ENCODE data around the gene HDGFL3.

Gene HDGFL3

GRCh38 chr15:83210619-83211018 lies 3.0 kb upstream of the HDGFL3 start:
- H3K36me3 ChIP-seq (ENCODE audit: control insufficient read depth in 2 of 2, insufficient read depth in 2 of 2, low read length in 2 of 2), result no peaks in the 10 kb centered on the region
- no peak overlapping the region for H3K9ac ChIP-seq (ENCODE audit: low read depth in 1 of 2, low read length in 2 of 2)

GRCh38 chr15:83209333-83209732 lies 1.7 kb upstream of the HDGFL3 start:
- H3K27ac ChIP-seq (ENCODE audit: low read depth in 2 of 2, low read length in 2 of 2), result no peak overlapping the region
- H3K4me3 ChIP-seq (ENCODE audit: low read length in 2 of 2), result no peak overlapping the region
- no peak overlapping the region for H3K9ac ChIP-seq (ENCODE audit: low read depth in 1 of 2, low read length in 2 of 2)
- no peaks in the 10 kb centered on the region for H3K9me3 ChIP-seq (ENCODE audit: control insufficient read depth in 2 of 2, low read length in 2 of 2)
- peaks cover 0 to 3% of the 10 kb centered on the region in 2 donors for H3K27me3 ChIP-seq (ENCODE audit: control insufficient read depth in 2 of 2, insufficient read depth in 2 of 2, low read length in 2 of 2)
- H3K4me1 ChIP-seq (ENCODE audit: control insufficient read depth in 2 of 2, insufficient read depth in 2 of 2, low read length in 2 of 2), result peaks cover 4 to 5% of the 10 kb centered on the region in 2 donors
- no peaks in the 10 kb centered on the region for H3K36me3 ChIP-seq (ENCODE audit: control insufficient read depth in 2 of 2, insufficient read depth in 2 of 2, low read length in 2 of 2)

More at GRCh38 chr15:83210619-83211018, 3.0 kb upstream of the HDGFL3 start:
- H3K9me3 ChIP-seq (ENCODE audit: control insufficient read depth in 2 of 2, low read length in 2 of 2), result no peaks in the 10 kb centered on the region
- peaks cover 0 to 3% of the 10 kb centered on the region in 2 donors for H3K27me3 ChIP-seq (ENCODE audit: control insufficient read depth in 2 of 2, insufficient read depth in 2 of 2, low read length in 2 of 2)
- no peak overlapping the region for H3K27ac ChIP-seq (ENCODE audit: low read depth in 2 of 2, low read length in 2 of 2)
- peaks cover 4% of the 10 kb centered on the region in 2 donors for H3K4me1 ChIP-seq (ENCODE audit: control insufficient read depth in 2 of 2, insufficient read depth in 2 of 2, low read length in 2 of 2)
- no peak overlapping the region for H3K4me3 ChIP-seq (ENCODE audit: low read length in 2 of 2)

GRCh38 chr15:83208367-83208661 lies 691 bp upstream of the HDGFL3 start:
- Histone ChIP-seq H3K4me3 (ENCODE audit: low read length in 2 of 2) (peak overlapping the region; percentile 27 to 56), H3K36me3 (ENCODE audit: control insufficient read depth in 2 of 2, insufficient read depth in 2 of 2, low read length in 2 of 2) (no peaks in the 10 kb centered on the region), H3K9ac (ENCODE audit: low read depth in 1 of 2, low read length in 2 of 2) (peak overlapping the region in 1 of 2 donors; percentile 5), H3K4me1 (ENCODE audit: control insufficient read depth in 2 of 2, insufficient read depth in 2 of 2, low read length in 2 of 2) (peaks cover 4 to 5% of the 10 kb centered on the region in 2 donors), H3K27me3 (ENCODE audit: control insufficient read depth in 2 of 2, insufficient read depth in 2 of 2, low read length in 2 of 2) (peaks cover 0 to 3% of the 10 kb centered on the region in 2 donors), H3K27ac (ENCODE audit: low read depth in 2 of 2, low read length in 2 of 2) (no peak overlapping the region), H3K9me3 (ENCODE audit: control insufficient read depth in 2 of 2, low read length in 2 of 2) (no peaks in the 10 kb centered on the region)

GRCh38 chr15:83207009-83207659 lies 489 bp downstream of the HDGFL3 start:
- H3K4me1 ChIP-seq (ENCODE audit: control insufficient read depth in 2 of 2, insufficient read depth in 2 of 2, low read length in 2 of 2), result peaks cover 4 to 5% of the 10 kb centered on the region in 2 donors
- peaks cover 0 to 3% of the 10 kb centered on the region in 2 donors for H3K27me3 ChIP-seq (ENCODE audit: control insufficient read depth in 2 of 2, insufficient read depth in 2 of 2, low read length in 2 of 2)
- no peaks in the 10 kb centered on the region for H3K36me3 ChIP-seq (ENCODE audit: control insufficient read depth in 2 of 2, insufficient read depth in 2 of 2, low read length in 2 of 2)
- H3K9me3 ChIP-seq (ENCODE audit: control insufficient read depth in 2 of 2, low read length in 2 of 2), result no peaks in the 10 kb centered on the region
- peak overlapping the region; percentile 56 to 73 for H3K27ac ChIP-seq (ENCODE audit: low read depth in 2 of 2, low read length in 2 of 2)
- peak overlapping the region; percentile 68 to 75 for H3K4me3 ChIP-seq (ENCODE audit: low read length in 2 of 2)
- H3K9ac ChIP-seq (ENCODE audit: low read depth in 1 of 2, low read length in 2 of 2), result peak overlapping the region; percentile 29 to 69

GRCh38 chr15:83206526-83207008 lies 1.1 kb downstream of the HDGFL3 start:
- no peaks in the 10 kb centered on the region for H3K9me3 ChIP-seq (ENCODE audit: control insufficient read depth in 2 of 2, low read length in 2 of 2)
- H3K36me3 ChIP-seq (ENCODE audit: control insufficient read depth in 2 of 2, insufficient read depth in 2 of 2, low read length in 2 of 2), result no peaks in the 10 kb centered on the region

GRCh38 chr15:83205725-83206324 lies 1.8 kb downstream of the HDGFL3 start:
- Histone ChIP-seq H3K9ac (ENCODE audit: low read depth in 1 of 2, low read length in 2 of 2) (no peak overlapping the region), H3K36me3 (ENCODE audit: control insufficient read depth in 2 of 2, insufficient read depth in 2 of 2, low read length in 2 of 2) (no peaks in the 10 kb centered on the region), H3K9me3 (ENCODE audit: control insufficient read depth in 2 of 2, low read length in 2 of 2) (no peaks in the 10 kb centered on the region), H3K4me1 (ENCODE audit: control insufficient read depth in 2 of 2, insufficient read depth in 2 of 2, low read length in 2 of 2) (peaks cover 4 to 5% of the 10 kb centered on the region in 2 donors), H3K4me3 (ENCODE audit: low read length in 2 of 2) (peak overlapping the region; percentile 27 to 75), H3K27ac (ENCODE audit: low read depth in 2 of 2, low read length in 2 of 2) (no peak overlapping the region), H3K27me3 (ENCODE audit: control insufficient read depth in 2 of 2, insufficient read depth in 2 of 2, low read length in 2 of 2) (peaks cover 0 to 3% of the 10 kb centered on the region in 2 donors)

More at GRCh38 chr15:83206526-83207008, 1.1 kb downstream of the HDGFL3 start:
- Histone ChIP-seq H3K9ac (ENCODE audit: low read depth in 1 of 2, low read length in 2 of 2) (peak overlapping the region; percentile 29 to 69), H3K27me3 (ENCODE audit: control insufficient read depth in 2 of 2, insufficient read depth in 2 of 2, low read length in 2 of 2) (peaks cover 0 to 3% of the 10 kb centered on the region in 2 donors), H3K4me1 (ENCODE audit: control insufficient read depth in 2 of 2, insufficient read depth in 2 of 2, low read length in 2 of 2) (peaks cover 4 to 5% of the 10 kb centered on the region in 2 donors), H3K4me3 (ENCODE audit: low read length in 2 of 2) (peak overlapping the region; percentile 68 to 75), H3K27ac (ENCODE audit: low read depth in 2 of 2, low read length in 2 of 2) (peak overlapping the region; percentile 56 to 73)

GRCh38 chr15:83204697-83205096 lies 2.9 kb downstream of the HDGFL3 start:
- no peak overlapping the region for H3K27ac ChIP-seq (ENCODE audit: low read depth in 2 of 2, low read length in 2 of 2)
- no peak overlapping the region for H3K4me3 ChIP-seq (ENCODE audit: low read length in 2 of 2)
- peaks cover 0 to 3% of the 10 kb centered on the region in 2 donors for H3K27me3 ChIP-seq (ENCODE audit: control insufficient read depth in 2 of 2, insufficient read depth in 2 of 2, low read length in 2 of 2)
- H3K36me3 ChIP-seq (ENCODE audit: control insufficient read depth in 2 of 2, insufficient read depth in 2 of 2, low read length in 2 of 2), result no peaks in the 10 kb centered on the region
- no peak overlapping the region for H3K9ac ChIP-seq (ENCODE audit: low read depth in 1 of 2, low read length in 2 of 2)
- peaks cover 4 to 5% of the 10 kb centered on the region in 2 donors for H3K4me1 ChIP-seq (ENCODE audit: control insufficient read depth in 2 of 2, insufficient read depth in 2 of 2, low read length in 2 of 2)
- H3K9me3 ChIP-seq (ENCODE audit: control insufficient read depth in 2 of 2, low read length in 2 of 2), result no peaks in the 10 kb centered on the region

- Histone ChIP-seq H3K4me1 (ENCODE audit: control insufficient read depth in 2 of 2, insufficient read depth in 2 of 2, low read length in 2 of 2) (peaks cover 4 to 5% of the 10 kb centered on the region in 2 donors), H3K4me3 (ENCODE audit: low read length in 2 of 2) (no peak overlapping the region), H3K36me3 (ENCODE audit: control insufficient read depth in 2 of 2, insufficient read depth in 2 of 2, low read length in 2 of 2) (no peaks in the 10 kb centered on the region), H3K27ac (ENCODE audit: low read depth in 2 of 2, low read length in 2 of 2) (no peak overlapping the region), H3K9ac (ENCODE audit: low read depth in 1 of 2, low read length in 2 of 2) (no peak overlapping the region), H3K27me3 (ENCODE audit: control insufficient read depth in 2 of 2, insufficient read depth in 2 of 2, low read length in 2 of 2) (peaks cover 0 to 3% of the 10 kb centered on the region in 2 donors), H3K9me3 (ENCODE audit: control insufficient read depth in 2 of 2, low read length in 2 of 2) (no peaks in the 10 kb centered on the region)
These were observed 4.1 kb downstream of the HDGFL3 start for GRCh38 chr15:83203543-83203942.

GRCh38 chr15:83200589-83200988 lies 7.0 kb downstream of the HDGFL3 start:
- H3K4me3 ChIP-seq (ENCODE audit: low read length in 2 of 2), result no peak overlapping the region
- no peak overlapping the region for H3K27ac ChIP-seq (ENCODE audit: low read depth in 2 of 2, low read length in 2 of 2)
- H3K4me1 ChIP-seq (ENCODE audit: control insufficient read depth in 2 of 2, insufficient read depth in 2 of 2, low read length in 2 of 2), result peaks cover 0 to under 1% of the 10 kb centered on the region in 2 donors

GRCh38 chr15:83200162-83200561 lies 7.5 kb downstream of the HDGFL3 start:
- Histone ChIP-seq H3K27ac (ENCODE audit: low read depth in 2 of 2, low read length in 2 of 2) (no peak overlapping the region), H3K4me3 (ENCODE audit: low read length in 2 of 2) (no peak overlapping the region), H3K9ac (ENCODE audit: low read depth in 1 of 2, low read length in 2 of 2) (no peak overlapping the region), H3K4me1 (ENCODE audit: control insufficient read depth in 2 of 2, insufficient read depth in 2 of 2, low read length in 2 of 2) (no peaks in the 10 kb centered on the region), H3K9me3 (ENCODE audit: control insufficient read depth in 2 of 2, low read length in 2 of 2) (no peaks in the 10 kb centered on the region), H3K27me3 (ENCODE audit: control insufficient read depth in 2 of 2, insufficient read depth in 2 of 2, low read length in 2 of 2) (no peaks in the 10 kb centered on the region), H3K36me3 (ENCODE audit: control insufficient read depth in 2 of 2, insufficient read depth in 2 of 2, low read length in 2 of 2) (no peaks in the 10 kb centered on the region)

More at GRCh38 chr15:83200589-83200988, 7.0 kb downstream of the HDGFL3 start:
- H3K27me3 ChIP-seq (ENCODE audit: control insufficient read depth in 2 of 2, insufficient read depth in 2 of 2, low read length in 2 of 2), result no peaks in the 10 kb centered on the region
- no peaks in the 10 kb centered on the region for H3K9me3 ChIP-seq (ENCODE audit: control insufficient read depth in 2 of 2, low read length in 2 of 2)
- no peaks in the 10 kb centered on the region for H3K36me3 ChIP-seq (ENCODE audit: control insufficient read depth in 2 of 2, insufficient read depth in 2 of 2, low read length in 2 of 2)
- H3K9ac ChIP-seq (ENCODE audit: low read depth in 1 of 2, low read length in 2 of 2), result no peak overlapping the region
